Right lobe of liver (tissue), 4 donors: ENCODE measurements around the gene MPPED1.

Experiments
- CTCF ChIP-seq, 4 donors: fragments of 200-600 bp in 3 of 4; fragments of 450-650 bp in 1 of 4; IDR thresholded peaks; one replicate each; pipeline versions ENCODE4 v1.5.1 to v1.8.0; 2016 to 2022; ENCODE audit warnings: antibody characterized with exemption in 4 of 4, mild to moderate bottlenecking in 2 of 4
- POLR2A ChIP-seq: fragments of 450-650 bp; IDR thresholded peaks from one replicate; pipeline ENCODE4 v1.6.1; 2017; ENCODE audit warnings: antibody characterized with exemption, mild to moderate bottlenecking
- donor health status: DM: no; HTN: no; CAD: no.
- donor health status: DM: no; HTN: no; CAD: no.
- donor health status: DM: no; HTN: yes; CAD: no.

GRCh38 chr22:43375951-43376455, 35.8 kb upstream of the MPPED1 start:
- no peak for TF ChIP-seq POLR2A
- TF ChIP-seq CTCF (IDR thresholded peaks at IDR 0.05): no peak
